GM12878 (cell line): ENCODE data around the gene BCAR3. TPM values are rescaled to one million over a fixed set of nuclear protein-coding genes. Genes with fewer than 3 reads are reported as not detected.

ENCODE experiments used
- ATAC-seq: fragments of 200-7000 bp; cut with Tn5 transposase; 3 replicates; pipeline ENCODE4 v1.9.1; 2020; ENCODE audit warnings: mild to moderate bottlenecking, moderate library complexity
- BruUV-seq: library from RNA; stranded (reverse); fragments of 400-500 nt; replicated peaks from 2 replicates; lab custom pipeline; 2021; lab: Mats Ljungman, UMichigan
- CTCF ChIA-PET: fragments of 300-600 bp; sonication (Branson Sonifier 250); formaldehyde crosslinking; extraction: SDS; loops from one replicate; lab custom pipeline; 2021; ENCODE audit warnings: inconsistent platforms; lab: Yijun Ruan, JAX
- POLR2A ChIA-PET: fragments of 350-600 bp; formaldehyde crosslinking; extraction: SDS; loops from one replicate; lab custom pipeline; 2021; ENCODE audit warnings: inconsistent platforms; lab: Charles Lee
- RAD21 ChIA-PET: fragments of 300-600 bp; sonication (Branson Sonifier 250); formaldehyde crosslinking; loops from one replicate; lab custom pipeline; 2023; ENCODE audit warnings: antibody characterized with exemption; ENCODE audit not compliant: unreplicated experiment; lab: Charles Lee
- SMC1A ChIA-PET: fragments of 300-600 bp; sonication (Branson Sonifier 250); formaldehyde crosslinking; loops from one replicate; lab custom pipeline; 2023; ENCODE audit not compliant: unreplicated experiment, uncharacterized antibody; lab: Charles Lee
- DNase-seq: peaks from one replicate; pipeline ENCODE4 v3.0.0-alpha.2; 2011; ENCODE audit warnings: low read depth, low spot score
- FAIRE-seq: peaks from 3 replicates; lab custom pipeline; 2011; peaks lifted over from hg19 to GRCh38; lab: Jason Lieb, UNC
- H2AFZ ChIP-seq: 2 replicates; pipeline ENCODE4 v1.6.0; 2011; ENCODE audit warnings: low read depth, low read length, control low read depth; ENCODE audit not compliant: control insufficient read depth
- H3K27ac ChIP-seq: 2 replicates; pipeline ENCODE4 v1.5.1; 2011; ENCODE audit warnings: control low read depth; ENCODE audit not compliant: control insufficient read depth, insufficient read depth
- H3K27me3 ChIP-seq, 2 experiments: replicated peaks in 1 of 2; 2 replicates each; pipeline versions ENCODE4 v1.6.0 to v1.6.1; 2011; ENCODE audit warnings: low read length in 1 of 2; ENCODE audit not compliant: control insufficient read depth in 2 of 2, insufficient read depth in 2 of 2
- H3K36me3 ChIP-seq, 2 experiments: 2 replicates each; pipeline ENCODE4 v1.5.1; 2011; ENCODE audit warnings: low read length in 1 of 2; ENCODE audit not compliant: control insufficient read depth in 2 of 2, insufficient read depth in 2 of 2
- H3K4me1 ChIP-seq: 2 replicates; pipeline ENCODE4 v1.6.1; 2011; ENCODE audit warnings: mild to moderate bottlenecking, low read length, moderate library complexity, mixed read lengths; ENCODE audit not compliant: control insufficient read depth, insufficient read depth
- H3K4me2 ChIP-seq: 2 replicates; pipeline ENCODE4 v1.6.0; 2011; ENCODE audit warnings: control low read depth; ENCODE audit not compliant: control insufficient read depth, insufficient read depth
- H3K4me3 ChIP-seq: fragments of 200-600 bp; sonication (generic); 2 replicates; pipeline ENCODE4 v1.5.1; 2016
- H3K79me2 ChIP-seq: 2 replicates; pipeline ENCODE4 v1.6.0; 2011; ENCODE audit warnings: low read length; ENCODE audit not compliant: control insufficient read depth, insufficient read depth
- H3K9ac ChIP-seq: 2 replicates; pipeline ENCODE4 v1.8.0; 2011; ENCODE audit warnings: low read length, control low read depth, mixed read lengths; ENCODE audit not compliant: control insufficient read depth, insufficient read depth
- H3K9me3 ChIP-seq: replicated peaks from 3 replicates; pipeline ENCODE4 v1.5.1; 2011; ENCODE audit warnings: mild to moderate bottlenecking, low read length; ENCODE audit not compliant: control insufficient read depth, insufficient read depth
- H4K20me1 ChIP-seq: 2 replicates; pipeline ENCODE4 v1.6.0; 2011; ENCODE audit not compliant: control insufficient read depth, insufficient read depth
- EP300 ChIP-seq, 2 experiments: fragments of 150-350 bp in 1 of 2; IDR thresholded peaks; 2 replicates each; pipeline ENCODE4 v1.6.1; 2011 to 2012; ENCODE audit warnings: low read depth in 2 of 2, low read length in 2 of 2, borderline replicate concordance in 1 of 2, improper control_type of control experiment in 1 of 2, inconsistent platforms in 1 of 2; ENCODE audit not compliant: control insufficient read depth in 1 of 2
- ETV6 ChIP-seq, 2 experiments: fragments of 450-650 bp in 1 of 2; IDR thresholded peaks in 1 of 2; conservative IDR thresholded peaks in 1 of 2; 2 replicates each; pipeline ENCODE4 v1.6.1; 2014; ENCODE audit warnings: antibody characterized with exemption in 1 of 2, borderline replicate concordance in 1 of 2, low read depth in 1 of 2, mild to moderate bottlenecking in 1 of 2, moderate library complexity in 1 of 2
- NR2C1 ChIP-seq: fragments of 450-650 bp; IDR thresholded peaks from 2 replicates; pipeline ENCODE4 v1.6.1; 2017; ENCODE audit warnings: antibody characterized with exemption, mild to moderate bottlenecking, moderate library complexity
- PAX8 ChIP-seq: fragments of 450-650 bp; IDR thresholded peaks from 2 replicates; pipeline ENCODE4 v1.6.1; 2017; ENCODE audit warnings: mild to moderate bottlenecking, moderate library complexity
- RB1 ChIP-seq: fragments of 450-650 bp; formaldehyde crosslinking; IDR thresholded peaks from 2 replicates; pipeline ENCODE4 v1.6.1; 2017; ENCODE audit warnings: mild to moderate bottlenecking, borderline replicate concordance
- RBBP5 ChIP-seq: fragments of 200-600 bp; sonication (generic); conservative IDR thresholded peaks from 2 replicates; pipeline ENCODE4 v1.6.1; 2016
- SPI1 ChIP-seq: IDR thresholded peaks from 2 replicates; pipeline ENCODE4 v1.6.1; 2011; ENCODE audit warnings: low read depth, mild to moderate bottlenecking, low read length, moderate library complexity, borderline replicate concordance; ENCODE audit not compliant: insufficient read depth
- SREBF1 ChIP-seq: IDR thresholded peaks from 2 replicates; pipeline ENCODE4 v1.6.1; 2012; ENCODE audit warnings: mild to moderate bottlenecking, low read length
- ZZZ3 ChIP-seq: IDR thresholded peaks from 2 replicates; pipeline ENCODE4 v1.6.1; 2011; ENCODE audit warnings: low read depth; ENCODE audit not compliant: control insufficient read depth, insufficient read length
- WGBS: methylation state at CpG from one replicate; pipeline ENCODE4 v1.1.6; 2016; ENCODE audit warnings: low lambda C conversion rate; ENCODE audit not compliant: insufficient replicate concordance, insufficient coverage; ENCODE audit errors: missing lambda C conversion rate; 5-methylcytosine and 5-hydroxymethylcytosine counted together
- in situ Hi-C: fragments of 300-500 bp; cut with MboI; formaldehyde crosslinking; loops from 9 replicates; pipeline ENCODE4 v1.14.3; 2018; ENCODE audit warnings: mixed read lengths
- intact Hi-C: fragments of 100-400 bp; cut with micrococcal nuclease; formaldehyde crosslinking; loops from one replicate; pipeline ENCODE4 v1.14.2; 2022; ENCODE audit not compliant: unreplicated experiment
- polyA plus RNA-seq, 11 experiments: library from polyadenylated mRNA; depleted of rRNA in 4 of 11; unstranded in 6 of 11; stranded (reverse) in 5 of 11; fragments of >200 nt; fragmentation: Nextera tagmentation in 4 of 11; fragmentation: Illumina TruSeq in 1 of 11; extraction: Ambion mirVana in 4 of 11; extraction: Trizol in 1 of 11; gene quantifications; 1 replicate in 1 of 11; 2 replicates in 10 of 11; pipeline versions ENCODE4 v1.2.1 to v1.2.3, GENCODE V29; 2011 to 2016; ENCODE audit warnings: inconsistent platforms in 2 of 11, missing spikeins in 2 of 11, low read depth in 1 of 11
- total RNA-seq, 4 experiments: library from RNA; depleted of rRNA in 3 of 4; stranded (reverse); fragments of >200 nt in 3 of 4; fragmentation: Illumina TruSeq in 1 of 4; extraction: Trizol in 1 of 4; gene quantifications; 2 replicates each; pipeline versions ENCODE4 v1.2.1 to v1.2.3, GENCODE V29; 2013 to 2021
- TF ChIP-seq, protein P1 (sequence below): fragments of 450-650 bp; IDR thresholded peaks from 2 replicates; pipeline ENCODE4 v1.6.1; 2017; ENCODE audit warnings: mild to moderate bottlenecking, moderate library complexity
- TF ChIP-seq, protein P2 (sequence below), 3 experiments: IDR thresholded peaks in 2 of 3; conservative IDR thresholded peaks in 1 of 3; 2 replicates each; pipeline ENCODE4 v1.5.1; 2011; ENCODE audit warnings: low read depth in 3 of 3, low read length in 3 of 3, mild to moderate bottlenecking in 3 of 3, control low read depth in 2 of 3, moderate library complexity in 2 of 3, inconsistent platforms in 1 of 3, mixed read lengths in 1 of 3; ENCODE audit not compliant: control insufficient read depth in 2 of 3, insufficient read depth in 1 of 3; ENCODE audit errors: extremely low read depth in 1 of 3
- TF ChIP-seq, protein P3 (sequence below): fragments of 450-650 bp; IDR thresholded peaks from 2 replicates; pipeline ENCODE4 v1.6.1; 2016; ENCODE audit warnings: mild to moderate bottlenecking
- TF ChIP-seq, protein P4 (sequence below): IDR thresholded peaks from 2 replicates; pipeline ENCODE4 v1.6.1; 2011; ENCODE audit warnings: low read depth, mild to moderate bottlenecking, low read length, moderate library complexity, borderline replicate concordance; ENCODE audit errors: extremely low read depth

The BCAR3 gene
- total and polyA plus RNA-seq, 10 of the 15 experiments (the other 5 are each of a cell fraction or from before 2014, with no cell fraction given): 1.3 to 6.6 (median 1.8) TPM

DNA sequence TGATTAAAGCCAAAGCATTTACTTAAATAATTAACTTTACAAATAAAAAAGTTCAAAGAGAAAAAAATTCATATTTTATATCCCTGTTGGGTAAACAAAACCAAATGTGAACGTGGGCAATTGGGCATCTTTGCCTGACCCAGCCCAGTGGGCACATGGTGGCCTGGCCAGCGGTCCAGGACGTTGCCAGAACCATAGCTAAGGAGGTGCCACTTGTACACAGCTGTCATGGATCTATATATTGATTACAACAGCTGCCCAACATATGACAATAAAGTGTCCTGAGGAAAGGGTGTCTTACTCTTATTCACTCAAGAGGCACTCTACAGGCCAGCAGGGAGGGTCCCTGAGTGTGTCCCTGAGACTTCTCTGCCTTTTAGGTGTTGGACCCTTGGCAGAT is 78.5 kb downstream of the BCAR3 start (continued):
- TF ChIP-seq, protein P1, sequence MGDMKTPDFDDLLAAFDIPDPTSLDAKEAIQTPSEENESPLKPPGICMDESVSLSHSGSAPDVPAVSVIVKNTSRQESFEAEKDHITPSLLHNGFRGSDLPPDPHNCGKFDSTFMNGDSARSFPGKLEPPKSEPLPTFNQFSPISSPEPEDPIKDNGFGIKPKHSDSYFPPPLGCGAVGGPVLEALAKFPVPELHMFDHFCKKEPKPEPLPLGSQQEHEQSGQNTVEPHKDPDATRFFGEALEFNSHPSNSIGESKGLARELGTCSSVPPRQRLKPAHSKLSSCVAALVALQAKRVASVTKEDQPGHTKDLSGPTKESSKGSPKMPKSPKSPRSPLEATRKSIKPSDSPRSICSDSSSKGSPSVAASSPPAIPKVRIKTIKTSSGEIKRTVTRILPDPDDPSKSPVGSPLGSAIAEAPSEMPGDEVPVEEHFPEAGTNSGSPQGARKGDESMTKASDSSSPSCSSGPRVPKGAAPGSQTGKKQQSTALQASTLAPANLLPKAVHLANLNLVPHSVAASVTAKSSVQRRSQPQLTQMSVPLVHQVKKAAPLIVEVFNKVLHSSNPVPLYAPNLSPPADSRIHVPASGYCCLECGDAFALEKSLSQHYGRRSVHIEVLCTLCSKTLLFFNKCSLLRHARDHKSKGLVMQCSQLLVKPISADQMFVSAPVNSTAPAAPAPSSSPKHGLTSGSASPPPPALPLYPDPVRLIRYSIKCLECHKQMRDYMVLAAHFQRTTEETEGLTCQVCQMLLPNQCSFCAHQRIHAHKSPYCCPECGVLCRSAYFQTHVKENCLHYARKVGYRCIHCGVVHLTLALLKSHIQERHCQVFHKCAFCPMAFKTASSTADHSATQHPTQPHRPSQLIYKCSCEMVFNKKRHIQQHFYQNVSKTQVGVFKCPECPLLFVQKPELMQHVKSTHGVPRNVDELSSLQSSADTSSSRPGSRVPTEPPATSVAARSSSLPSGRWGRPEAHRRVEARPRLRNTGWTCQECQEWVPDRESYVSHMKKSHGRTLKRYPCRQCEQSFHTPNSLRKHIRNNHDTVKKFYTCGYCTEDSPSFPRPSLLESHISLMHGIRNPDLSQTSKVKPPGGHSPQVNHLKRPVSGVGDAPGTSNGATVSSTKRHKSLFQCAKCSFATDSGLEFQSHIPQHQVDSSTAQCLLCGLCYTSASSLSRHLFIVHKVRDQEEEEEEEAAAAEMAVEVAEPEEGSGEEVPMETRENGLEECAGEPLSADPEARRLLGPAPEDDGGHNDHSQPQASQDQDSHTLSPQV: no peak
- TF ChIP-seq PAX8: no peak
- TF ChIP-seq, all 136 proteins: peak for 0

DNA sequence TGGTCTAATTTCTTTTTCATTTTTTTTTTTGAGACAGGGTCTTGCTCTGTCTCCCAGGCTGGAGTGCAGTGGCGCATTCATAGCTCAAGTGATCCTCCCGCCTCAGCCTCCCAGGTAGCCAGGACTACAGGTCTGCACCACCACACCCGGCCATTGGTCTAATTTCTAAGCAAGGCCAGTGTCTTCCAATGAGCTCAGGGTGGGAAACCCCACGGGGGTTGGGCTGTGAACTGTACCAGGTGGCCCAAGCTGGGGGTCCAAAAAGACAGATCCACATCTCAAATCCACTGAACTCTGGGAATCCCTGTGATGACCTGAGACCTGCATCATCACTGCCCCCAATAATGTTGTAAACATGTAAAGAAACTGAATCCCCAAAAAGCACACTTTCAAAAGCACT is 79.5 kb downstream of the BCAR3 start:
- peaks cover 0 to 2% of the 10 kb centered on the region in 2 experiments; a peak in 3 of 4 replicates for H3K27me3 ChIP-seq
- H3K4me1 ChIP-seq: no peaks in the 10 kb centered on the region
- H4K20me1 ChIP-seq: peaks cover 2% of the 10 kb centered on the region
- no peak overlapping the region for H3K4me2 ChIP-seq
- FAIRE-seq: no peak
- H3K79me2 ChIP-seq: no peaks in the 10 kb centered on the region
- WGBS: 63% methylated on average over 4 of the region's 4 CpGs
- in situ Hi-C loops (no loop called here), intact Hi-C loops (no loop called here)
- H3K36me3 ChIP-seq: no peaks in the 10 kb centered on the region
- H3K9me3 ChIP-seq: no peaks in the 10 kb centered on the region; the same call in 2 of the 3 replicates
- ATAC-seq: no peak
- CTCF ChIA-PET: interaction anchor here (1.2 kb wide), 1 partner anchor 13 kb away, joined by 3 read pairs; no protein-coding TSS in a partner anchor
- no peak overlapping the region for H3K9ac ChIP-seq
- H3K27ac ChIP-seq: no peak overlapping the region
- no TSS peak for BruUV-seq
- SMC1A ChIA-PET: interaction anchor here (1.6 kb wide), 1 partner anchor 11 kb away, joined by 4 read pairs; no protein-coding TSS in a partner anchor
- DNase-seq: no peak
- POLR2A ChIA-PET: interaction anchor here (1.0 kb wide), 1 partner anchor 10 kb away, joined by 3 read pairs; no protein-coding TSS in a partner anchor
- RAD21 ChIA-PET: no interaction called here
- H3K4me3 ChIP-seq: no peak overlapping the region
- no peak for TF ChIP-seq NR2C1
- no peak for TF ChIP-seq SREBF1
- TF ChIP-seq, protein P2, sequence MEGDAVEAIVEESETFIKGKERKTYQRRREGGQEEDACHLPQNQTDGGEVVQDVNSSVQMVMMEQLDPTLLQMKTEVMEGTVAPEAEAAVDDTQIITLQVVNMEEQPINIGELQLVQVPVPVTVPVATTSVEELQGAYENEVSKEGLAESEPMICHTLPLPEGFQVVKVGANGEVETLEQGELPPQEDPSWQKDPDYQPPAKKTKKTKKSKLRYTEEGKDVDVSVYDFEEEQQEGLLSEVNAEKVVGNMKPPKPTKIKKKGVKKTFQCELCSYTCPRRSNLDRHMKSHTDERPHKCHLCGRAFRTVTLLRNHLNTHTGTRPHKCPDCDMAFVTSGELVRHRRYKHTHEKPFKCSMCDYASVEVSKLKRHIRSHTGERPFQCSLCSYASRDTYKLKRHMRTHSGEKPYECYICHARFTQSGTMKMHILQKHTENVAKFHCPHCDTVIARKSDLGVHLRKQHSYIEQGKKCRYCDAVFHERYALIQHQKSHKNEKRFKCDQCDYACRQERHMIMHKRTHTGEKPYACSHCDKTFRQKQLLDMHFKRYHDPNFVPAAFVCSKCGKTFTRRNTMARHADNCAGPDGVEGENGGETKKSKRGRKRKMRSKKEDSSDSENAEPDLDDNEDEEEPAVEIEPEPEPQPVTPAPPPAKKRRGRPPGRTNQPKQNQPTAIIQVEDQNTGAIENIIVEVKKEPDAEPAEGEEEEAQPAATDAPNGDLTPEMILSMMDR (IDR thresholded peaks at IDR 0.05 in 2 of 3, conservative IDR thresholded peaks at IDR 0.05 in 1 of 3; ENCODE audit: control insufficient read depth in 2 of 3, extremely low read depth in 1 of 3, insufficient read depth in 1 of 3, low read depth in 3 of 3, low read length in 3 of 3): no peak
- TF ChIP-seq RBBP5: no peak
- no peak for TF ChIP-seq RB1
- TF ChIP-seq, protein P3, sequence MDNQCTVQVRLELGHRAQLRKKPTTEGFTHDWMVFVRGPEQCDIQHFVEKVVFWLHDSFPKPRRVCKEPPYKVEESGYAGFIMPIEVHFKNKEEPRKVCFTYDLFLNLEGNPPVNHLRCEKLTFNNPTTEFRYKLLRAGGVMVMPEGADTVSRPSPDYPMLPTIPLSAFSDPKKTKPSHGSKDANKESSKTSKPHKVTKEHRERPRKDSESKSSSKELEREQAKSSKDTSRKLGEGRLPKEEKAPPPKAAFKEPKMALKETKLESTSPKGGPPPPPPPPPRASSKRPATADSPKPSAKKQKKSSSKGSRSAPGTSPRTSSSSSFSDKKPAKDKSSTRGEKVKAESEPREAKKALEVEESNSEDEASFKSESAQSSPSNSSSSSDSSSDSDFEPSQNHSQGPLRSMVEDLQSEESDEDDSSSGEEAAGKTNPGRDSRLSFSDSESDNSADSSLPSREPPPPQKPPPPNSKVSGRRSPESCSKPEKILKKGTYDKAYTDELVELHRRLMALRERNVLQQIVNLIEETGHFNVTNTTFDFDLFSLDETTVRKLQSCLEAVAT: no peak
- TF ChIP-seq SPI1: no peak
- TF ChIP-seq EP300 (IDR thresholded peaks at IDR 0.05; ENCODE audit: borderline replicate concordance in 1 of 2, control insufficient read depth in 1 of 2, low read depth in 2 of 2, low read length in 2 of 2): no peak
- TF ChIP-seq ZZZ3: no peak
- no peak for TF ChIP-seq ETV6 (conservative IDR thresholded peaks at IDR 0.05 in 1 of 2, IDR thresholded peaks at IDR 0.05 in 1 of 2; ENCODE audit: borderline replicate concordance in 1 of 2, low read depth in 1 of 2)
- TF ChIP-seq, protein P4, sequence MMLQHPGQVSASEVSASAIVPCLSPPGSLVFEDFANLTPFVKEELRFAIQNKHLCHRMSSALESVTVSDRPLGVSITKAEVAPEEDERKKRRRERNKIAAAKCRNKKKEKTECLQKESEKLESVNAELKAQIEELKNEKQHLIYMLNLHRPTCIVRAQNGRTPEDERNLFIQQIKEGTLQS: no peak
- H2AFZ ChIP-seq: no peak overlapping the region
